ENCODE results near the gene CXCL1.

DNA sequence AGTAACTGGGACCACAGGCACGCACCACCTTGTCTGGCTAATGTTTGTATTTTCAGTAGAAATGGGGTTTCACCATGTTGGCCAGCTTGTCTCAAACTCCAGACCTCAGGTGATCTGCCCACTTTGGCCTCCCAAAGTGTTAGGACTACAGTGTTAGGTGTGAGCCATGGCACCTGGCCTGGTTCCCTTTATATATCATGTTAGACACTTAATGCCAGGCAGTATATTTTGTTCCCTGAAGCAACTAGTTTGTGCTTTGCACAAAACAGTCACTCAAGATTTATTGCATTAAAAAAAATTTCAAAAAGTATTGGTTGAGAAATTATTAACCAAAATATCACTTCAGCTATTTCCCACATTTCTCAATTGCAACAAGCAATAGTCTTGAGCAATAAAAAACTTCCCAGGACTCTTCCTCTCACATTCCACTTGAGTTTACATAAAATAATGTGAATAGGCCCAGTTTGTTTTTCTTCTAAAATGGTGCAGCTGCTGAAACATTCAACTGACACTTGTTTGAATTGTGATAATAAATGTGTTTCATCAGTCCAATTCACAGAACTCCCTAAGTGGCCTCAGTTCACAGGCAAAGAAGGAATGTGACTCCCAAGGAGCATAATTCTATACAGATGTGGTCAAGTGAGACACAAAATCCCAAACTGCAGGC lies 22.7 kb downstream of the CXCL1 start:
- TF ChIP-seq, protein P1, sequence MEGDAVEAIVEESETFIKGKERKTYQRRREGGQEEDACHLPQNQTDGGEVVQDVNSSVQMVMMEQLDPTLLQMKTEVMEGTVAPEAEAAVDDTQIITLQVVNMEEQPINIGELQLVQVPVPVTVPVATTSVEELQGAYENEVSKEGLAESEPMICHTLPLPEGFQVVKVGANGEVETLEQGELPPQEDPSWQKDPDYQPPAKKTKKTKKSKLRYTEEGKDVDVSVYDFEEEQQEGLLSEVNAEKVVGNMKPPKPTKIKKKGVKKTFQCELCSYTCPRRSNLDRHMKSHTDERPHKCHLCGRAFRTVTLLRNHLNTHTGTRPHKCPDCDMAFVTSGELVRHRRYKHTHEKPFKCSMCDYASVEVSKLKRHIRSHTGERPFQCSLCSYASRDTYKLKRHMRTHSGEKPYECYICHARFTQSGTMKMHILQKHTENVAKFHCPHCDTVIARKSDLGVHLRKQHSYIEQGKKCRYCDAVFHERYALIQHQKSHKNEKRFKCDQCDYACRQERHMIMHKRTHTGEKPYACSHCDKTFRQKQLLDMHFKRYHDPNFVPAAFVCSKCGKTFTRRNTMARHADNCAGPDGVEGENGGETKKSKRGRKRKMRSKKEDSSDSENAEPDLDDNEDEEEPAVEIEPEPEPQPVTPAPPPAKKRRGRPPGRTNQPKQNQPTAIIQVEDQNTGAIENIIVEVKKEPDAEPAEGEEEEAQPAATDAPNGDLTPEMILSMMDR (IDR thresholded peaks at IDR 0.05), result no peak
- TF ChIP-seq POLR2A (IDR thresholded peaks at IDR 0.05) (no peak), EP300 (IDR thresholded peaks at IDR 0.05) (no peak), POLR2AphosphoS5 (IDR thresholded peaks at IDR 0.05) (no peak)

Data from sigmoid colon (tissue), 4 donors.